HG02763 (cell line): ENCODE data around the gene WHRN.

Source experiments
- ATAC-seq: cut with Tn5 transposase; IDR thresholded peaks from one replicate; pipeline ENCODE4 v1.9.1; 2021; ENCODE audit warnings: mild to moderate bottlenecking, moderate library complexity; ENCODE audit not compliant: unreplicated experiment

The WHRN gene

DNA sequence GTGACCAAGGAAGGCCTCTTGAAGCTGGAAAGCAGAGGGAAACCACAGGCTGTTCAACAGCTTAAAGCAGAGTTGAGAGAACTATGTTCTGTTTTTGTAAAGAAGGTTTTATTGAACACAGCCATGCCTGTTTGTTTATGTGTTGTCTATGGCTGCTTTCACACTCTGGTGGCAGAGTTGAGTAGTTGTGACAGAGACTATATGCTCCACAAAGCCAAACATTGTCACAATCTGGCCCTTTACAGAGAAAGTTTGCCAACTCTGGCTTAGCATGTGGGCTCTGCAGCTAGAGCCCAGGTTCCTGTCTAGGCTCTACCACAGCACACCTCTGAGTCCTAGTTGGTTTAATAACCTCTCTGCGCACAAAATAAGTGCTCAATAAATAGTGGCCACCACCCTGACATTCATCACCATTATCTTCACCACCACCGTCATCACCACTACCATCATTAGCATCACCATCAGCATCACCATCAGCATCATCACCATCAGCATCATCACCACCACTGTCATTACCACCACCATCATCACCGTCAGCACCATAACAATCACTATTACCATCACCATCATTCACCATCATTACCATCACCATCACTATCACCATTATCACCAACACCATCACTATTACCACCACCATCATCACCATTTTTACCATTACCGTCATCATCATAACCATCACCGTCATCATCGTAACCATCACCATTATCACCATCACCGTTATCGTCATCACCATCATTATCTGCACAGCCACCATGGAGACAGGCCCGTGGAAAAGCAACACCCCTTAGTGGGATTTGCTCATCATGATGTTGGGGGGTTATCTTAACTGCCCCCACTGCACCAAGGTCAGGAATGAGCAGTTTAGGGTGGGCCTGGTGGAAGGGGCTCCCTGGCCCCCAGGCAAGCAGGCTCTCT is 135.8 kb downstream of the WHRN start:
- no peak for ATAC-seq

DNA sequence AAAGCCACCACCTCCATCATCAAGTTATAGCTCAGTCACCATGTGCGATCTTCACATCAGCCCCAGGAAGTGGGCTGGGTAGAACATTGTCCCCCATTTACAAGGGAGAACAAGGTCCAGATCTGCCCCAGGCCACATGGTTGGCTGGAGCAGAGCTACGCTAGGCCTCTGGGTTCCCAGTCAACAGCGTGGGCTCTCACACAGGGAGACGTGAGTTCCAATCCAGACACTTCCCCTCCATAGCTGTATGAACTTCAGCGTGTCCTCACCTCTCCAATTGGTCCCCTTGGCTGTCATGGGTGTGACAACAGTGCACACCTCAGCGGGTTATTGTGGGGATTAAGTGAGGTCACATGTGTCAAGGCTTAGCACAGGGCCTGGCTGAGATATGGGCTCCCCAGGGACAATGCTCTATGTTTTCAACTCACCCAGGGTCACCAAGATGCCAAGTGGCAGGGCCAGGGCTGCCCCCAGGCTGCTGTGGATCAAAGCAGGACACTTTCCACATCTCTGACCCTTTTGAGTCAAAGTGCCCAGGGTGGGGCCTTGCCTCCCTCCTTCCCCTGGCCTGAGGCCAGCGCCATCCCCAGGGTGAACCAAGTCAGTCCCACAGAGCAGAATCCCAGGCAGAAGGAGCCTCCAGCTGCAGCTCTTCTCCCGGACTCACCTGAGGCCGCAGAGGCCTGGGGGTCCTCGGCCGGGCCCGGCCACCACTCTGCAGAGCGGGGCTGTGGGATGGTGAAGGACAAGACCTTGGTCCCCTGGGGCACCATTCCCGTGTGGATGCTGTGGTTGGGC is 137.3 kb downstream of the WHRN start:
- ATAC-seq = no peak

DNA sequence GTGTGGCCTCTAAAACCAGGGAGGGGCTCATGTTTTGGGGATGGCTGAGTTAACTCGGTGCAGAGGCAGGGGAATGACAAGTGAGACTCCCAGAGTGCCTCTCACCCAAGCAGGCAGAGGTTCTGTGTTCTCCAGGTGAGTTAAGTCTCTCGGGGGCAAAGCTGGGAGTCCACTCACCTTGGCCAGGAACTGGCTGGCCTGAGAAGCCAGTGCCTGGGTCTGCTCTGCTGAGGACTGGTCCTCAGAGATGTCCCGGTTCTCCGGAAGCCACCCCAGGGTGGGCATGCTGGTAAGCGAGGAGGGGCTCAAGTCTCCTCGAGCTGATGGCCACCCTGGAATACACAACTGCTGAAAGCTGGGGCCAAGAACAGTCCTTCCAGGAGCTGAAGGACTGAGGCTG is 137.9 kb downstream of the WHRN start:
- ATAC-seq = no peak

DNA sequence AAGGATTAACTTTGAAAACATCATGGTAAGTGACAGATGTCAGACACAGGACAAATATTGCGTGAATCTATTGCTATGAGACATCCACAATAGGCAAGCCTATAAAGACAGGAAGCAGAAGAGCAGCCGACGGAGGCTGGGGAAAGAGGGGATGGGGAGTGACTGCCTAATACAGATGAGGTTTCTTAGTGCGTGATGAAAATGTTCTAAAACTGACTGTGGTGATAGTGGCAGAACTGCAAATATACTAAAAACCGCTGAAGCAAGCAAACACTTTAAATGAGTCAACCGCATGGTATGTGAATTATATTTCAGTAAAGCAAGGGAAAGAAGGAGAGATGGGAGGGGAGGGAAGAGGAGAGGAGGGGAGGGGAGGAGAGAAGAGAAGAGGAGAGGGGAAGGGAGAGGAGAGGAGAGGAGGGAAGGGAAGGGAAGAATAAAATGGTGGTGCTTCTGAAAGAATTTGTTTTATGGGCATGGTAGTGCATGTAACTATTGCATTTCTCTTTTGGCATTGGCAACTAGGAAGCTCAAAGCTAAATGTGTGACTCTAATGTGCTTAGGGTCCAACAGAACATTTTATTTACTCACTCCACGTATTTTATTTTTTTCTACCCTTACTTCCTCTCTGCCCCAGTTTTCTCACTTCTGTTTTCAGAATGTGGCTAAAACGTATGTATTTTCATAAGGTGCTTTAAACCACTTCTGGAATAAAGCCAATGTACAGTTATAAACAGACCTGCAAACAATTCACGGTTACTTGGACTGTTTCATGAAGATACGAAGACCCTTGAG is 138.7 kb downstream of the WHRN start:
- no peak for ATAC-seq

DNA sequence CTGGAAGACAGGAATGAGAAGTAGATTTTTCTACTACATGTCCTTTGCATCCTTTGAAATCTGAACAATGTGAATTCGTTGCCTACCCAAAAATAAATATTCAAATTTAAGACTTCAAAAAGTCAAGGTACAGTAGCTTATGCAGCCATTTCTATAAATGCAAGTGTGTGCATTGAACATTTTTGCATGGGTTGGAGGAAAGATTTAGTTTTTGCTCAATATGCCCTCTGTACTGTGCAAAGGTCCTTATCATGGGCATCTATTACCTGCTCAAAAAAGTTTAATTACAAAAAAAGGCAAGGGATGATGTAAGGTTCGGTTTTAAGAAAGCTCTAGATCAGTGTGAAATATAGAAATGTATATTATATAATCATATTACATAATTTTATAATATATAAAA is 140.1 kb downstream of the WHRN start:
- no peak for ATAC-seq

DNA sequence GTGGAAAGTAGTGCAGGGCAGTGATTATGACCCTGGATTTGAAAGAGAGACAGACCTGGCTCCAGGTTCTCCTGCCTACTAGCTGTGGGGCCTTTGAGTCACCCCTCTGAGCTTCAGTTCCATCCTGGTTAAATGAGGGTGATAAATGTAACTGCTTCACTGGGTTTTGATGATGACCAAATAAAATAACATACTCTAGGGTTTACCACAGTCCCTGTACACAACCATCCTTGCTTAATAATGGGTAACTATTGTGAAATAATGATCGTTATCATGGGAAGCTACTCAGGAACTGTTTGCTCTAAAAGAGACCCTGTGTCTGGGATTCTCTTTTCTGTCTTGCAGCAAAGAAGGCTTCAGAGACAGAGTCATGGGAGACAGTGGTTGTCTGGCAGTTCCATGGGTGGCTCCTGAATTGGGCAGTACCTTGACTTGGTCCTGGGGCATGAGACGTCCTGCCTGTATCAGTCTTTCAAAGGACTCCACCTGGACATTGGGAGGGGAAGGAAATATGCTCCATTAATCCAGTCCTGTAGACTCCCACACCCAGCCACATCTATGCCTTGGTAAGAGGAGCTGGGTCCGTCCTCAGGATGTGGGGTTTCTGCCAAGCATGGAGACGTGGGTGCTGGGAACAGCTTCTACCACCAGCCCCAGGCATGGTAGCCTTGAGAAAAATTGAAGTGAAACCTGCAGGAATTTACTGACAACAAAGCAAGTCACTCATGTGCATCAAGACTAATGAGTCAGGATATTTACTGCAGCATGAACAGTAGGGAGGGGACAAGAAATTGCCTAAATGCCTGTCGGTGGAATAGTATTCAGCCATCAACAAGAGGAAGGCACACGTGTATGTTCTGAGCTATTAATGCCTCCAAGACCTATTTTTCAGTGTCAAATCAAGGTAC is 140.9 kb downstream of the WHRN start:
- ATAC-seq = no peak

DNA sequence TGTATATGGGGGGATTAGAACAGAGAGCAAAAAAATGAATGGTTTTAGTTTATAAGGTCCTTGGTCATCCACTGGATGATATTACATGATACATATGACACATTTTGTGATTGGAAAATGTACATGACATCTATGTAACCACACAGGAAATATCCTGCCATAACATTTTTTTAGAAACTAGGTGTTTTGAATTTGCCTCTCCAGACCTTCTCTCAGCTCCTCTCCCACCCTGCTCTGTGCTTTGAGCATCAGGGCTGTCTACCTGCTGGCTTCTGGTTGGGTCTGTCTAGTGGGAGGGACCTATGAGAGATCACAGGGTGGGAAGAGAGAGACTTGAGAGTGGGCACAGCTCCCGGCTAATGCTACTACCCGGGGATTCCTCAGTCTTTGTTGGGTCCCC is 141.8 kb downstream of the WHRN start:
- ATAC-seq = no peak

DNA sequence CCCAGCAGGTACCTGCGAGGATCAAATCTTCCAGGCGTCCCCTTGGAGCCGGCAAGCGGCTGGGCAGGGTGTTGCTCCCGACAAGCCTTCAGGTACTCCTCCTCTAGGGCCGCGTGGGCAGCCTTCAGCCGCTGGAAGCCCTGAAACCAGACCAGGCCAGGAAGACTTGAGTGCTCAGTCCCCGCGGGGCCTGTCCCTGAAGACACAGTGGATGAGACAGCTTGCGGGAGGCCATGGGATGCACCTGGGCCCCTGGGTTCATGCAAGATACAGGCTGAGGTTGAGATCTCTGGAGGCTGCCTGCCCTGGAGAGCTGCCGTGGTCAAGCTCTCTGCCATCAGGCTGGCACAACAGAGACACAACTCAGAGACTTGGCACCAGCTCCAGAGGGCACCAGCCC is 142.9 kb downstream of the WHRN start:
- ATAC-seq = no peak

DNA sequence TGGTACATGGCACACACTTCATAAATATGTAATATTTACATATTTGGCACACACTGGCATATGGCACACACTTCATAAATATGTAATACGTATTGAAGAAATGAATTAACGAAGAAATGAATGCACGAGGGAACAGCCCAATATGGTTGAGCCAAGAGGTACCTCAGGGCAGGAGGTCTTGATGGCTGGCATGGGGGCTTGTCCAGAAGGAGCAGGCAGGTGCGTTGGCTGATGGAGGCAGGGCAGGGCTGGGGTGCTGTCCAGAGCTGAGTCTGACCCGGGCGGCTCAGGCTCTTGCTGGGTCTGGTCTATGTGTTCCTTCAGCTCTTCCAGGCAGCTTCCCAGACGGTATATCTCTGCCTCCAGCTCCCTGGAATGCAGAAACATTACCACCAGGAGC is 143.7 kb downstream of the WHRN start:
- ATAC-seq = no peak

DNA sequence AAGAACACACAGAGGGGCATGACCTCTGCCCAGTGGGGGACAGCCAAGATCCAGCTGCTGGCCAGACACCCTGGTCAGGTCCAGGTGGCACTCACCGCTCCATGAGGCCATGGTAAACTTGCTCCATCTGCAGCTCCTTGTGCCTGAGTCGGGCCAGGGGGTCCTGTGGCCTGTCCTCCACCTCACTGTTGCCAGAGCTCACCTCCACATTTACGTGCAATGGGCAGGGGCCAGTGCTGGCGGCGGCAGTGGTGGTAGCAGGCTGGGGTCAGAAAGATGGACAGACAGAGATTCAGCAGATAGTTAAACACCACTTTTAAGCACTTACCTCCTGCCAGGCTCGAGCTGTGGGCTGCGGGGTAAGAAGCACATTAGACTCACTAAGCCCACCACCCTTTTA is 145.5 kb downstream of the WHRN start:
- ATAC-seq = no peak

DNA sequence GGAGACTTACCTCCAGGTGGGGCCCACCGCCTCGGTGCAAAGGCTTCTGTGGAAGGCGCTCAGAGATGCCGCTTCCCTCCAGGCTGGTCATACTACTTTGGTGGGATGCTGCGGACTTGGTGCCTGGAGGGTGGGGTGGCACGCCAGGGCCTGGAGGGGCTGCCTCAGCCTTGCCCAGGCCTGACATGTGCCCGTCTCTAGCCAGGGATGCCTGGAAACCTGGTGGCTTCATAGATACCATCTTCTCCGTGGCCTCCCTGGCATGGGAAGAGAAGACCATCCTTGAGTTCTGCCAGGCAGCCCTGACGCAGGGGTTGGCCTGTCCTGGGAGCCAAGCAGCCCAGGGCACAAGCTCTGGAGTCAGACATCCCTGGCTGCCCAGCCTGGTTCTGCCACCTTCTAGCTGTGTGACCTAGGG is 147.4 kb downstream of the WHRN start:
- ATAC-seq = no peak

DNA sequence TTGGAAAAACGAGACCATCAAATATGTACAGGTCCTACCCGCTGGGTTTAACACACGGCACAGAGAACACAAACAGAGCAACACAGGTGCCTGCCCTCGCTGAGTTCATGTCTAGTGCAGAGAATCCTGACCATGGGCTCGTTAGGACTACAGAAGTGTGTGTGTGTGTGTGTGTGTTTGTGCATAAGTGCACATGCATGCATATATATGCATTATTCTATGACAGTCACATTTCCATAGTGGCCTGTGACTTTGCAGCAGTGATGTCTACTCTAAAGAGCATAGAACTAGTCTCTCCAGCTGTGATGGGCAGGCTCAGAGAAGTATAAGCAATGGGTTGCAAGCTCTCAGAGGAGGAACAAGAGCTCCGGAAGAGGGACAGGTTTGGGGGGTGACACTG is 147.9 kb downstream of the WHRN start:
- no peak for ATAC-seq

DNA sequence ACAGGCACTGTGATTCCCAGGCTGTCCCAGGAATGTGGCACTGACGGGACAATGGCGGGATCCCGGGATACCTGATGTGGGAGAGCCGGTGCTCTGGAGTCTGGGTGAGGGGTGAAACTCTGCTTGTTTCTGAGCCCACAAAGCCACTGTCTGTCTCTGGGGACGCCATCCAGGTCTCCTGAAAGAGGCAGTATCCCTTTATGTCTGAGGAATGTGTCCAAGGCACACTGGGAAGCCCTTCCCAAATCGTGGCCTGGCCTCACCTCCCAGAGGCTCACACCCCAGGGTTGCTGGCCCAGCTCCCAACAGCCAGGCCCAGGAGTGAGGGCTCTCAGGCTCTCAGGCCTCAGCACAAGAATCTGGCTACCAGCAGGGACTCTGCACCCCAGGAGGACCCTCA is 148.5 kb downstream of the WHRN start:
- ATAC-seq = no peak

DNA sequence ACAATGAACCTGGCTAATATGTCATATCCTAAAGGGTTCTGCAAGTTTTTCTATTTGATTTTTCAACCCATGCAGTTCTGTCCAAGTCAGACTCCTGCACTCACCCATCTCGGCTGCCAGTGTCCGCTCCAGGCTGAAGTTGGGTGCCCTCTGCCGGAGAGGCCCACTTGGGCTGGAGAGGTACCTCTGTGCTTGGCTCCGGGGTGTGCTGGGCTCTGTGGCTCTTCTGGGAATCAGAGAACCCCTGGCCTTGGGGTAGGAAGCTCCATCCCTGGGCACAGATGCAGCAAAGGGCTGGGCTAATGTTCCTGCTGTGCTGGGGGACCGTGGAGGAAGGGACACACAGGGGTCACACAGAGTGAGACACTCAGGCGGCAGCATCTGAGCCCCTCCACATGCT is 149.5 kb downstream of the WHRN start:
- no peak for ATAC-seq
